HG03196 (cell line): Measurements from ENCODE around the gene ADAM19.

Experiments used
- ATAC-seq: cut with Tn5 transposase; IDR thresholded peaks from one replicate; pipeline ENCODE4 v1.9.1; 2021; ENCODE audit not compliant: unreplicated experiment

ADAM19 gene

GRCh38 chr5:157563929-157564716 lies 11.5 kb downstream of the ADAM19 start:
- no peak for ATAC-seq

GRCh38 chr5:157563373-157563928 lies 12.1 kb downstream of the ADAM19 start:
- no peak for ATAC-seq

- ATAC-seq: no peak
Observed at GRCh38 chr5:157562111-157562581, 13.4 kb downstream of the ADAM19 start.

- ATAC-seq: no peak
Observed at GRCh38 chr5:157561110-157561509, 14.5 kb downstream of the ADAM19 start.

- ATAC-seq: no peak
Observed at GRCh38 chr5:157559301-157559700, 16.3 kb downstream of the ADAM19 start.

GRCh38 chr5:157558681-157559080 lies 16.9 kb downstream of the ADAM19 start:
- ATAC-seq: no peak

- no peak for ATAC-seq
Observed at GRCh38 chr5:157558041-157558595, 17.5 kb downstream of the ADAM19 start.

GRCh38 chr5:157556615-157557418 lies 18.8 kb downstream of the ADAM19 start:
- ATAC-seq: no peak

GRCh38 chr5:157555037-157555640 lies 20.4 kb downstream of the ADAM19 start:
- ATAC-seq: no peak

GRCh38 chr5:157554179-157555036 lies 21.2 kb downstream of the ADAM19 start:
- no peak for ATAC-seq

- ATAC-seq: no peak
Observed at GRCh38 chr5:157552650-157553049, 22.9 kb downstream of the ADAM19 start.

- ATAC-seq: no peak
Observed at GRCh38 chr5:157550663-157551062, 24.9 kb downstream of the ADAM19 start.

- ATAC-seq: no peak
Observed at GRCh38 chr5:157549954-157550549, 25.5 kb downstream of the ADAM19 start.

GRCh38 chr5:157549283-157549629 lies 26.3 kb downstream of the ADAM19 start:
- ATAC-seq: no peak

GRCh38 chr5:157548513-157549282 lies 26.9 kb downstream of the ADAM19 start:
- ATAC-seq: no peak

- no peak for ATAC-seq
Observed at GRCh38 chr5:157547941-157548512, 27.5 kb downstream of the ADAM19 start.

- ATAC-seq: no peak
Observed at GRCh38 chr5:157546456-157547100, 29.0 kb downstream of the ADAM19 start.

GRCh38 chr5:157545610-157546310 lies 29.8 kb downstream of the ADAM19 start:
- ATAC-seq: no peak
